GM10847 (cell line): ENCODE results near the gene HMGXB4.

Experiments
- POLR2A ChIP-seq: IDR thresholded peaks from 2 replicates; pipeline ENCODE4 v1.6.1; 2011; ENCODE audit not compliant: insufficient read length; ENCODE audit errors: extremely low read depth

Gene HMGXB4, protein sequence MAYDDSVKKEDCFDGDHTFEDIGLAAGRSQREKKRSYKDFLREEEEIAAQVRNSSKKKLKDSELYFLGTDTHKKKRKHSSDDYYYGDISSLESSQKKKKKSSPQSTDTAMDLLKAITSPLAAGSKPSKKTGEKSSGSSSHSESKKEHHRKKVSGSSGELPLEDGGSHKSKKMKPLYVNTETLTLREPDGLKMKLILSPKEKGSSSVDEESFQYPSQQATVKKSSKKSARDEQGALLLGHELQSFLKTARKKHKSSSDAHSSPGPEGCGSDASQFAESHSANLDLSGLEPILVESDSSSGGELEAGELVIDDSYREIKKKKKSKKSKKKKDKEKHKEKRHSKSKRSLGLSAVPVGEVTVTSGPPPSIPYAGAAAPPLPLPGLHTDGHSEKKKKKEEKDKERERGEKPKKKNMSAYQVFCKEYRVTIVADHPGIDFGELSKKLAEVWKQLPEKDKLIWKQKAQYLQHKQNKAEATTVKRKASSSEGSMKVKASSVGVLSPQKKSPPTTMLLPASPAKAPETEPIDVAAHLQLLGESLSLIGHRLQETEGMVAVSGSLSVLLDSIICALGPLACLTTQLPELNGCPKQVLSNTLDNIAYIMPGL

DNA sequence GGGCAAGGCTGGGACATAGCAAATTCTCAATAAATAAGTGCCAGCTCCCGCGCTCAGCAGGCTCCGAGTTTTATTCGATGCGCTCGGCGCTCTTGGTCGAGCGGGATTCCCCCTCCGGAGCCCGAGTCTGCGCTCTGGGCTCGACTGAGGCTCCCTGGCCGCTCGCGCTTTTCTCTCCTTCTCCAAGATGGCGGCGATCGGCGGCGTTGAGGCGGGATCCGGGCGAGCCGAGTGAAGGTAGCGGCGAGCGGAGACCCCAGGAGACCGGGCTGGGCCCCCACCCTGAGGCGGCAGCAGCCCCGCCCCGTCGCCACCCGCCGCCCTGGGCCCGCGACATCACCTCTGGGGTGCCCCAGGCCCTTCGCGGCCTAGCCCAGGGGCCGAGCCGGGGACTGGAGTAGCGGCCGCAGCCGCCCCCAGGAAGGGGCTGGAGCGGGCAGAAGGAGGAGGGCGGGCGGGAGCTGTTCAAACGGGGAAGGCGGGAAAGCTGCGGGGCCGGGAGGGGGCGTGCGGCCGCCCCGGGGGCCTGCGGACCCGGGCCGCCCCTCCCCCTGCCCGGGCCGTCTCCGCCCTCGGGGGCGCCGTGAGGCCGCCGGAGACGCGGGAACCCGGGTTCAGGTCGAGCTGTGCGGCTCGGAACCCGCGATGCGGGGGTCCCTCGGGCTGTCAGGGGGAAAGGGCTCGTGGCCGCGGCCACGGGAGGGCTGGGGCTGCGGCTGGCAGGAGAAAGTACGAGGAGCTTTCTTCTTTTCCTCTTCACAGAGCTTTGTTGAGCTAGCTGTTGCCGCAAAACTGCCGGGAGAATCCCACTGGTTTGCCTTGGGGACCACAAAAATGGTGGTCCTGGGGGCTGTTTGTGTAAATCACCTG, at the start of gene HMGXB4:
HMGXB4 (plus strand) TSS at position 173 of the 870 bp plus-strand sequence. CDS start 4,898 bp downstream, outside the sequence.
- peak; percentile 53 for TF ChIP-seq POLR2A

DNA sequence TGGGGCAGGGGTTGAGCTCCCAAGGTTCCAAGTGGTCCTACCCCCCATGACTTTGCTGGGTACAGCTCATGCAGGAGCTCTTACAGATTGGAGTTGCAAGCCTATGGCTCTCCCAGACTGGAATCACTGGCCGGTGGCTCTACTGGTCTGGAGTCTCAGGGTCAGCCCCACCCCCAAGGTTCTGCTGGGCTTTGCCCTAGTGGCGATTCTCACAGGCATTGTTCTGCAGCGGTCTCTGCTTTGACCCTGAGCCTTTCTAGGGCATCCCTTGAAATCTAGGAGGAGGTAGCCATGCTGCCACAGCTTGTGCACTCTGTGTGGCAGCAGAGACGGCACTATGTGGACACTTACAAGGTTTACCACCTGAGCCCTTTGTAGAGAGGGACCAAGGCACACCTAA, 49.3 kb upstream of the HMGXB4 start:
- no peak for TF ChIP-seq POLR2A

DNA sequence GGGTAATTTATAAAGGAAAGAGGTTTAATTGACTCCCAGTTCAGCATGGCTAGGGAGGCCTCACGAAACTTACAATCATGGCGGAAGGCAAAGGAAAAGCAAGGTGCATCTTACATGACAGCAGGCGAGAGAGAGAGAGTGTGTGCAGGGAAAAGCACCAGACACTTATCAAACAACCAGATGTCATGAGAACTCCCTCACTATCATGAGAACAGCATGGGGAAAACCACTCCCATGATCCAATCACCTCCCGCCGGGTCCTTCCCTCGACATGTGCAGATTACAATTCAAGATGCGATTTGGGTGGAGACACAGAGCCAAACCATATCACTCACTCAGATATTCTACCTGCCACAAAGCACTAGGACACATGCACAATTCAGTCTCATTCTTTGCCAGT, 48.1 kb upstream of the HMGXB4 start:
- TF ChIP-seq POLR2A, result no peak

DNA sequence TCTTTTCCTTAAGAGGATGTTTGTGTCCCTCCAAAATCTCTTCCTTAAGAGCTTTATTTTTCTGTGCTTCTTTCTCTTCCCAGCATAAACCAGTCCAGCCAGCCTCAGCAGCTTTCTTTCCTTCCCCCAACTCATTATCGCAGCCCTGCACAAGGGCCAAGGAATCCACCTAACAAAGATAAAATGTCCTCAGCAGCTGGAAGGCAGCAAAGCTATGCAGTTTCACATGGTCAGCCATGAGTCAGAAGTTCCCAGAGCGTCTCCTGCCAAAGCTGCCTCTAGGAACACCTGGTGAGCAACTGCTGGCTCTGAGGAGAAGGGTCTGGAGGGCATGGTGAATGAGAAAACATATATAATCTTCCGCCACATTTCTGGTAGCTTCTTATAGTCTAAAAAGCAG, 45.3 kb upstream of the HMGXB4 start:
- no peak for TF ChIP-seq POLR2A

DNA sequence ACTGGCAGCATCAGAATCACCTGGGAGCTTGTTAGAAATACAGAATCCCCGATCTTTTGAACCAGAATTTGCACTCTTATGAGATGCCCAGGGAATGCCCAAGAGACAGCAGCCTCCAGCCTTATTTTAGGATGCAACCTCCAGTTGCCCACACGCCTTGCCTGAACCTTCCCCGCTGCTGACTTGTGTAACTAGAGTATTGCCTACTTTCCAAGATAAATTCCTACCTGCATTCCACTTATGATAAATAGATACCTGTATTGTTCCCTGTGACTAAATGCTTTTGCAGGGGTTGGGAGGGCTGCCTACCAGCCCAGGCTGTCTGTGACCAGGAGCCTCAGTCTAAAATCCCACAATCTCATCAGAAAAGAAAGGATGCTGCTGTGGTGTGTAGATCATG, 44.3 kb upstream of the HMGXB4 start:
- TF ChIP-seq POLR2A, result no peak

DNA sequence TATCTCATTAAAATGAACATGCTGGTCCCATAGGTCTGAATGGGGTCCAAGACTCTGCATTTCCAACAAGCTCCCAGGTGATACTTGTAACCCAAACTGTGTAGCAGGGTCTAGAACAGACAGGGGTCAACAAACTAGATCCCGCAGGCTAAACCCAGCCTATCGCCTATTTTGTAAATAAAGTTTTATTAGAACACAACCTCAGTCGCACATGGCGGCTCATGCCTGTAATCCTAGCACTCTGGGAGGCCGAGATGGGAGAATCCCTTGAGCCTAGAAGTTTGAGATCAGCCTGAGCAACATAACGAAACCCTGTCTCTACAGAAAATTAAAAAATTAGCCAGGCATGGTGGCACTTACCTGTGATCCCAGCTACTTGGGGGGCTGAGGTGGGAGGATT, 42.3 kb upstream of the HMGXB4 start:
- TF ChIP-seq POLR2A, result no peak

DNA sequence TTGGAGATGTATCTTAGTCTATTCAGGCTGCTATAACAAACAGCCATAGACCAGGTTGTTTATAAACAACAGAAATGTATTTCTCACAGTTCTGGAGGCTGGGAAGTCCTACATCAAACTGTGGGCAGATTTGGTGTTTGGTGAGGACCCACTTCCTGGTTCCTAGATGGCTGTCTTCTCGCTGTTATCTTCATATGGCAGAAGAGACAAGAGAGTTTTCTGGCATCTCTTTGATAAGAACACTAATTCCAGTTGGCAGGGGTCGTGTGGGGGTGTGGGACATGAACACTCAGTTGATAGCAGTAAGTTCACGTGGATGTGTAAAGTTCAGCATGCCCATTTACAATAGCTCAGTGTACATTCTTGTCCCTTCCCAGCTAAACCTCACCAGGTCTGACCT, 41.3 kb upstream of the HMGXB4 start:
- TF ChIP-seq POLR2A, result no peak

DNA sequence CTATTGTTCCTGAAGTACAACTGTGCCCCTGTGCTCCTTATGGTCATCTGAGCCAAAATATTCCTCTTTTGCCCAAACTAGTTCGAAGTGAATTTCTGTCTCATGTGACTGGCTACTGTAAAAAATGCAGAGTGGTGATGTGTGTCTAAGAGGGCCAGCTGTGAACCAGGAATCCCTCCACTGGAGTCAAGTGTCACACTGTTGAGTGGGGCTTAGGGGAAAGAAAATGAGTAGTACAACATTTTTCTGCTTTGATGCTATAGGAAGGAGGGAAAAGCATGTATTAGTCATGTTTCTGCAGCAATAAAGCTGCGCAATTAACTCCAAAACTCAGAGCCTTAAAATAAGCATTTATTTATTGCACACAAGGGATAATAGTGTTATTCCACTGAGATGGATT, 39.8 kb upstream of the HMGXB4 start:
- no peak for TF ChIP-seq POLR2A

DNA sequence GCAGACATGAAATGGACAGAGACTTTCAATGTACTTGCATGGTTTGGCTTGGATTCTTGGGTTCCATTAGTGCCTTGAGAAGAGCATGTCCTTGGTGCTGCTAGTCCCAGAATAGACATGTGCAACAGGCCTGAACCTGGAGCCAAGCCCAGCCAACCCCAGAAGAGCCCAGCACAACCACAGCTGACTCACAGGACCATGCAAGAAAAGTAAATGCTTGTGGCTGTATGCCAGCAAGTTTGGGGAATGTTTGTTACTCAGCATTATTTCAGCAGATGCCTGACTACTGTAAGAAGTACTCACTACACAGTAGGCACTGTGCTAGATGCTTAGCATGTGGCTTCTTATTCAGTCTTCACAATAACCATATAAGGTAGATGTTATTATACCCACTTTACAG, 39.2 kb upstream of the HMGXB4 start:
- no peak for TF ChIP-seq POLR2A

DNA sequence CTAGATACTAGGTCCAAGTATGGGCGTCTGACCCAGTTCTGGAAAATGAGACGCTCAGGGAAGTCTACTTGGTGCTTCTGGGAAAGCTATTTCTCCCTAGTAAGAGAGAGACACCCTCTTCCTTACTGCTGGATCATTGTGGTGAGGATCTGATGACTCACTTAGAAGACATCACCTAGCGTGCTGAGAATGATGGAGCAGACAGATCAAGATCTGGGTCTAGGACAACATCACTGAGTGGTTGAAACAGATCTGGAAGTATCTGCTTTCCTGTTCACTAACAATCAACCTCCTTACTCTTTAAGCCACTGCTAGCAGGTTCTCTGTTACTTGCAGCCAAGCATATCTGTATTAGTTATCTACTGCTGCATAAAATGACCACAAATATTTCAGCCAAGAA, 38.3 kb upstream of the HMGXB4 start:
- no peak for TF ChIP-seq POLR2A

DNA sequence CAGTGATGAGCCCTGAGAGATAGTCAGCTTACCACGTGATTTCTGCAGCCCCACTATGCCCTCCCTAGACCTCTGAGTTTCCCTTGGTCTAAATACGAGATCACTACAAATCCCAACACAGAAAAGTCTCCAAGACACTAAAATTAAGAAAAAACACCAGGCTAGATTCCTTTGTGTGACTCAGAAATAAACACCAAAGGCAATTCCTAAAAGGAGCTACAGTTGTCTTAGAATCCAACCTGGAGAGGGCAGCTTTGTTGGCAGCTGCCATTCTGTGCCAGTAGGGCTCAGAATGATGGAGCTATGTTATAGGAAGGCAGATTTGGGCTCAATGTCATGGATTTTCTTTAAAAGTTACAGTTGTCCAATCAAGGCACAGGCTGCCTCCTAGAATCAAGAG, 37.1 kb upstream of the HMGXB4 start:
- TF ChIP-seq POLR2A, result no peak

DNA sequence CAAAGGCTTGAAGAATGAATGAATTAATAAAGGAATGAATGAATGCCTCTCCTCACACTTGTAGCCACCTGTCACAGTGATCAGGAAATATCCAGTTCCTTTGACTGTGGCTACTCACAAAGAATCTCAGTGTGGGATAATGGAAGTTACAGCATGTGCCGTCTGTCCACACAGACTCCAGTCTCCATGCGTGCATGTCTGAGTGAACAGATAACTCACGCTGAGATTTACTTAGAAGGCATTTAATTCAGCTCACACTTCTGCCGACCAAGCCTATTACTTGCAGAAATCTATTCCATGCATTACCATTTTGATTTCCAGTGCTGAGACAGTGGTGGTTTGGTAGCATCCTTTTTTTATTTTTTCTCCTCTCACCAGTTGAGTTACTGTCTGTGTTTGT, 32.3 kb upstream of the HMGXB4 start:
- TF ChIP-seq POLR2A, result no peak

DNA sequence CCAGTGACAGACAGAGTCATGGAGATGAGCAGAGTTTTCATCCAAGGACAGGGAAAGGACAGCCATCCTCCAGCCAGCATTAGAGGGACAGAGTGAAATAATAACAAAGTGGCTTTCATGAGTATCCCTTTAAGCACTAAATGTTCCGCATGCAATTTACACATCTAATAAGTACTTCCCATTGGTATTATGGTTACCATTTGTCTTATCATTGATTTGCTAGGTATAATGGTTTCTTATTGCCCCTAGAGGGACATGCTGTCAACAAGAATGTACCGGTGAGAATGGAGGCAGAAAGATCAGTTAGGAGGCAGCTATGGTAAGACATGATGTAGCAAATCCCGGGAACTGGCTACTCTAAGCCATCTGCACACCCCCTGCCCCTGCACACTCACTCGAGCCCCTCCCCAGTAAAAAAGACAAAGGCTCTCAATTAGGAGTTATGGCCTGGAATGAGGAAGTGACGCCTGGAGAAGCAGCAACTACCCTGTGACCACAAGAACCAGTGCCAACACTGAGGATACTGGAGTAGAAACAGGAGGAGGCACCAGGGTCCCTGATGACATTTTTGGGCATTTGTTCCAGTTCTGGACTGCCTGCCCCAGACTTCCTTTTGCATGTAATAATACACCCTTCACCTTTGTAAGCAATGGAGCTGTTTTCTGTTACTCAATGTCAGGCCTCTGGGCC, 30.2 kb upstream of the HMGXB4 start:
- no peak for TF ChIP-seq POLR2A

DNA sequence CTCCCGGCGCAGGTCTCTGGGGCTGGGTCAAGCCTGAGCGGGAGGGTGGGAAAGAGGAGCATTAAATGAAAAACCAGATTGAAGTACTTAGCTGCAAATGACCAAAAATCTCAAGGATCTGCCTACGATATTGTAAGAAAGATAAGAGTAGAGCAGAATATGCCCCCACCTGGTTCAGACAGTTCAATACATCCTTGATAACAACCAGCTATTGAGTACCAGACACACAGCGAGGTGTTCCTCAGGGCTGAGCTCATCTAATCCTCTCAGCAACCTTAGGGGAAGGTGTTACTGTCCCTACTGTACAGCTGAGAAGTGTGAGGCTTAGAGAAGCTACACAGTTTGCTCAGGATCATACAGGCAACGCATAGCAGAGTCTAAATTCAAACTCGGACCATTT, 27.4 kb upstream of the HMGXB4 start:
- TF ChIP-seq POLR2A, result no peak

DNA sequence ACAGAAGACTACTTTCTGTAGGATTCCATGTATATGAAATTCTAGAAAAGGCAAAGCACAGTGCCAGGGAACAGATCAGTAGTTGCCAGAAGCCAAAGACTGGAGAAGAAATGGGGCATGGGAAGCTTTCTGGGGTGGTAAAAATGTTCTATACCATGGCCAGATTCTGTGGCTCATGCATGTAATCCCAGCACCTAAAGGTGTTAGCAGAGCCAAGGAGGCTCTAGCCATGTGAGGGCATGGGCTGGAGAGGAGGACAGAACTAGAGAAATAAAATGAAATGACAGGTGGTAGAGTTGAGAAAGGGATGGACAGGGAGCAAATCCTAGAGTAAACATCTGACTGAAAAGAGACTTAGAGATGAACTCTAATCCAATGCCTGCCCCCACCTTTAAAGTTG, 26.9 kb upstream of the HMGXB4 start:
- TF ChIP-seq POLR2A, result no peak
